ENCODE measurements around the gene RUSC2. TPM values are rescaled to one million over a fixed set of nuclear protein-coding genes. Genes with fewer than 3 reads are reported as not detected.

RUSC2 gene, protein sequence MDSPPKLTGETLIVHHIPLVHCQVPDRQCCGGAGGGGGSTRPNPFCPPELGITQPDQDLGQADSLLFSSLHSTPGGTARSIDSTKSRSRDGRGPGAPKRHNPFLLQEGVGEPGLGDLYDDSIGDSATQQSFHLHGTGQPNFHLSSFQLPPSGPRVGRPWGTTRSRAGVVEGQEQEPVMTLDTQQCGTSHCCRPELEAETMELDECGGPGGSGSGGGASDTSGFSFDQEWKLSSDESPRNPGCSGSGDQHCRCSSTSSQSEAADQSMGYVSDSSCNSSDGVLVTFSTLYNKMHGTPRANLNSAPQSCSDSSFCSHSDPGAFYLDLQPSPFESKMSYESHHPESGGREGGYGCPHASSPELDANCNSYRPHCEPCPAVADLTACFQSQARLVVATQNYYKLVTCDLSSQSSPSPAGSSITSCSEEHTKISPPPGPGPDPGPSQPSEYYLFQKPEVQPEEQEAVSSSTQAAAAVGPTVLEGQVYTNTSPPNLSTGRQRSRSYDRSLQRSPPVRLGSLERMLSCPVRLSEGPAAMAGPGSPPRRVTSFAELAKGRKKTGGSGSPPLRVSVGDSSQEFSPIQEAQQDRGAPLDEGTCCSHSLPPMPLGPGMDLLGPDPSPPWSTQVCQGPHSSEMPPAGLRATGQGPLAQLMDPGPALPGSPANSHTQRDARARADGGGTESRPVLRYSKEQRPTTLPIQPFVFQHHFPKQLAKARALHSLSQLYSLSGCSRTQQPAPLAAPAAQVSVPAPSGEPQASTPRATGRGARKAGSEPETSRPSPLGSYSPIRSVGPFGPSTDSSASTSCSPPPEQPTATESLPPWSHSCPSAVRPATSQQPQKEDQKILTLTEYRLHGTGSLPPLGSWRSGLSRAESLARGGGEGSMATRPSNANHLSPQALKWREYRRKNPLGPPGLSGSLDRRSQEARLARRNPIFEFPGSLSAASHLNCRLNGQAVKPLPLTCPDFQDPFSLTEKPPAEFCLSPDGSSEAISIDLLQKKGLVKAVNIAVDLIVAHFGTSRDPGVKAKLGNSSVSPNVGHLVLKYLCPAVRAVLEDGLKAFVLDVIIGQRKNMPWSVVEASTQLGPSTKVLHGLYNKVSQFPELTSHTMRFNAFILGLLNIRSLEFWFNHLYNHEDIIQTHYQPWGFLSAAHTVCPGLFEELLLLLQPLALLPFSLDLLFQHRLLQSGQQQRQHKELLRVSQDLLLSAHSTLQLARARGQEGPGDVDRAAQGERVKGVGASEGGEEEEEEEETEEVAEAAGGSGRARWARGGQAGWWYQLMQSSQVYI (N-terminal part only)
- total RNA-seq, result 3.1 and 3.9 TPM in 2 replicates

- intact Hi-C loops (cut with micrococcal nuclease), result loop anchor here (5.0 kb wide), 1 partner anchor 372 kb away; the partner anchor contains the start of gene ATOSB
Observed at GRCh38 chr9:35489313-35490154, at the start of gene RUSC2. Gene RUSC2, plus strand, starts transcription at chr9:35490111. Its CDS starts 56,411 bp downstream, at chr9:35546522.

DNA sequence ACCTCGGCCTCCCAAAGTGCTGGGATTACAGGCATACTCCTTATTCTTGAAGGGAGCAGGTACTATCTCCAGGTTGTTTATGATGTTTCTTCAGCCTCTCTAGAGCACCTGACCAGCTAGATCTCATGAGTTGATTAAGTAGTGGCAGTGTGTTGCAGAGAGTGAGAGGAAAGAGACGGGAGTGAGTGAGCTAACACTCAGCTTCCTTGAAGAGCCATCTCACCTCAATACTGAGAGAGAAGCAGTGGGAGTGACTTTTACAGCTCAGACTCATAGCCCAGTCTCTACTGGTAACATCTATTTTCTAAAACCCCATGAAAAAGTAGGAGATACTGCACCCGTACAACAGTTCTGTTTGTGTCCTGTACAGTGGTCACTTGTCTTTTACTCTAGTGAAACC lies 43.9 kb upstream of the RUSC2 start:
- intact Hi-C loops (cut with micrococcal nuclease), result no loop called here

- intact Hi-C loops (cut with micrococcal nuclease), result no loop called here
Observed at GRCh38 chr9:35448496-35448895, 41.4 kb upstream of the RUSC2 start.

DNA sequence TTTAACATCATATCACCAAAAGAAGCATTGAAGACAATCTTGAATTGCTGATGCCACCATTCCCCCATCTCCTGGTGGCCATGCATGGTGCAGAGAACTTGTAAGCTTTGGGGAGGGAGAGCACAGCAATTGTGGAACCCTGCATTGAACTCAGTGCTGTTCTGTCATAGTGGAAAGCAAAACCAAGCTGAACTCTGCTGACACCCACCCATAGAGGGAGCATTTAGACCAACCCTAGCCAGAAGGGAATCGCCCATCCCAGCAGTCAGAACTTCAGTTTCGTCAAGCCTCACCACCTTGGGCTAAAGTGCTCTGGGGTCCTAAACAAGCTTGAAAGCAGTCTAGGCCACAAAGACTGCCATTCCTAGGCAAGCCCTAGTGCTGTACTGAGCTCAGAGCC lies 37.4 kb upstream of the RUSC2 start:
- intact Hi-C loops (cut with micrococcal nuclease), result no loop called here

GRCh38 chr9:35453786-35454185 lies 36.1 kb upstream of the RUSC2 start:
- intact Hi-C loops (cut with micrococcal nuclease), result no loop called here

DNA sequence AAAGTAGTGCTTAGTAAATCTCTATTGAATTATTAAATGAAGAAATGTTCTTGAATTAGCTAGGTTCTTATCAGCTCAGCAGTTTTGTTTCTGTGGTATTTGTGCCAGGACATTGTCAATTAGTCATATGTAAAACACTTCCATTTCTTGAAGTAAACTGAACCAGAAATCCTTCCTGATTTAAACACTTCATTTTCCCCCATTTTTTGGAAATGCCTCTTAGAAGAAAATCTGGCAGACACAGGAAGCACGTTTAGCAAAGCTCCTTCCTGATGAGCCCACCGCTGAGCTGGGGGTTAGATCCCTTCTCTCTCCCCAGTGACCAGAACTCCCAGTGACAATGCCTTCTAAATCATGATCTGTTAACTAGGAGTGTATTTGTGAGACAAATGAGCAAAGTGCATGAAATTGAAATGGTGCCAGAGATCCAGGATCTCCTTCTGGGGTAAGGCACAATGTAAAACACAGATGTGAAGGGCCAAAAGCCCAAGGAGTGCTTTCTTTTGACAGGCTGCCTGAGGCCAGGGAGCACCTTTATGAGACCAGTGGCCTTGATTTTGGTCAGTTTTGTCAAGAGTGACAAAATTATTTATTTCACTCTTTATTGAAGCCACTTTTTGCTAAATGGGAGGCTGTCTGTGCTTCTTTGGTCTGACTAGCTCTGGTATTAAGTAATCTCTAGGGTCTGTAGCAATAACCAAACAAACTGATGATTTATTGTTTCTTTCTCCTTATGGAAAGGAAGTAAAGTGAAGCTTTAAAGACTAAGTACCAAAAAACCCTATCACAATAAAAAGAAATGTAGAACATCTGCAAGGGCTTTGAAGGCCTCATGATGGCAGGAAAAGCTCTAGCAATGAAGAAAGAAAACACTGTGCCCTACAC lies 25.5 kb upstream of the RUSC2 start:
- intact Hi-C loops (cut with micrococcal nuclease), result no loop called here

DNA sequence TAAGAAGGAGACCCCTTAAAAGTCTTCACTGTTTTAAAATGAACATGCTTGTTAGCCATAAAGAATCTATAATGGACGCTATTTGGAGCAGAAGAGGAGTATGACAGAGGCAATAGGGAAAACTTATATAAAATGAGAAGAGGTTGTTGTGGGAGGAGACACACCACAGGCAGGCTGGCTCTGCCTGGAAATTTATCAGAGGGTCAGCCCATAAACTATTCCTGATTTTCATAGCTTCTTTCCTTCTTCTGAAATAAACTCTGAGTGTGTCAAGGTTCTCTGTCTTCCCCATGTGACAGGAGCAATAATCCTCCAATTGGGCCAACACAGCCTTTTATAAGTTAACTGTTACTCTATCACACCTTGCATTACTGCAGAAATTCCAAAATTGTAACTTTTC lies 19.6 kb upstream of the RUSC2 start:
- intact Hi-C loops (cut with micrococcal nuclease), result no loop called here

DNA sequence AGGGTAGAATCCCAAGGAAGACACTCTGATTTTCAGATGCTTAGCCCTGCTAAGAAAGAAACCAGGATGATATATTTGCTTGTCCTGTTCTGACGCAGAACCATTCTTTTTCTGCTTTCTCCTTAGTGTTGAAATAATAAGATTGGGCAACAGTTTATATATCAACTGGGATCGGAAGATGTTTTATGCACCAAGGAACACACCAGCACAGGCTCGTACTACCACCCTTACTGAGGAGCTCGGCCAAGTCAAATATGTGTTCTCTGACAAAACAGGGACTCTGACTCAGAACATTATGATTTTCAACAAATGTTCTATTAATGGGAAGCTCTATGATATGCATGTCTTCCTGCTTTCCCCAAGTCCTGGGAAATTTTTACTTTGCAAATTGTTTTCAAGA lies 19.0 kb upstream of the RUSC2 start:
- intact Hi-C loops (cut with micrococcal nuclease), result no loop called here

DNA sequence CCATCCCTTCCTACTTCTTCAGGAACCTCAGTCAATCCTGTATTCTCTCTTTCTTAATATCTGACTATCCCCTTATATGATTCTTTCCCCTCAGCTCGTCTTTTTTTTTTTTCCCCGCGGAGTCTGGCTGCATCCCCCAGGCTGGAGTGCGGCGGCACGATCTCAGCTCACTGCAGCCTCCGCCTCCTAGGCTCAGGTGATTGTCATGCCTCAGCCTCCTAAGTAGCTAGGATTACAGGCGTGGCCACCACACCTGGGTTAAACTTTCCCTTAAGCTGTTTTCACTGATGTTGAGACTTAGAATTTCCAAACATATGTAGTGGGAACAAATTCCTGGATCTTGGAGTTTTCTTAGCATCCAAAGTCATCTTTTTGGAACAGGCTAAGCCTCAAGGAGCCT lies 13.3 kb upstream of the RUSC2 start:
- intact Hi-C loops (cut with micrococcal nuclease), result loop anchor here (2.0 kb wide), 1 partner anchor 578 kb away; no protein-coding TSS in a partner anchor

GRCh38 chr9:35477211-35477855 lies 12.6 kb upstream of the RUSC2 start:
- intact Hi-C loops (cut with micrococcal nuclease), result loop anchor here (1.0 to 2.0 kb wide), 2 partner anchors 361 to 579 kb away; no protein-coding TSS in a partner anchor

GRCh38 chr9:35478871-35479270 lies 11.0 kb upstream of the RUSC2 start:
- intact Hi-C loops (cut with micrococcal nuclease), result no loop called here

GRCh38 chr9:35481347-35481975 lies 8.4 kb upstream of the RUSC2 start:
- intact Hi-C loops (cut with micrococcal nuclease), result loop anchor here (1.0 kb wide), 1 partner anchor 73 kb away; no protein-coding TSS in a partner anchor

GRCh38 chr9:35482071-35482470 lies 7.8 kb upstream of the RUSC2 start:
- intact Hi-C loops (cut with micrococcal nuclease), result no loop called here

- intact Hi-C loops (cut with micrococcal nuclease), result no loop called here
Observed at GRCh38 chr9:35484406-35484805, 5.5 kb upstream of the RUSC2 start.

DNA sequence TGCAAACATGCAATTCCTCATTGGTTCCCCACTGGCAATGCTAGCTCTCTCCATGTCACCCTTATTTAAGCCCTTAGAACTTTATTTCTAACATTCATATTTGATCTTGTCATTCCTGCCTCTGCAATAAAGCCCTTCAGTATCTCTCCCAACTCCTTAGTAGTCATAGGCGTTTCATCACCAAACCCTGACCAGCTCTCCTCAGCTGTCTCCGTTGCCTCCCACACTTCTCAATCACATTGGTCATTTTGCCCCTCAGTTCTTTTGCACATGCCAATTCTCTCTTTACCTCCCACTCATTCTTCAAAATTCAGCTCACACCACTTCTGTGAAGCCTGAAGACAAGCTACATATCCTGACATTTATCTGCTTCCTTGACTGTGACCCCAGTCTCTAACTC lies 2.8 kb upstream of the RUSC2 start:
- intact Hi-C loops (cut with micrococcal nuclease), result no loop called here

GRCh38 chr9:35488021-35488420 lies 1.9 kb upstream of the RUSC2 start:
- intact Hi-C loops (cut with micrococcal nuclease), result no loop called here

GRCh38 chr9:35488566-35489312 lies 1.2 kb upstream of the RUSC2 start:
- intact Hi-C loops (cut with micrococcal nuclease), result no loop called here

All from T-helper 2 cell treated with Interferon-gamma antibody and Interleukin-4, amounts not matched to agents 100 ng/mL and 5 ng/mL, for 36 hours (primary cell).